Eye (tissue), 1 donor: ENCODE results near the gene TECPR1.

ENCODE experiments used
- DNase-seq: peaks from one replicate; pipeline ENCODE4 v3.0.0-alpha.2; 2015

The TECPR1 gene

DNA sequence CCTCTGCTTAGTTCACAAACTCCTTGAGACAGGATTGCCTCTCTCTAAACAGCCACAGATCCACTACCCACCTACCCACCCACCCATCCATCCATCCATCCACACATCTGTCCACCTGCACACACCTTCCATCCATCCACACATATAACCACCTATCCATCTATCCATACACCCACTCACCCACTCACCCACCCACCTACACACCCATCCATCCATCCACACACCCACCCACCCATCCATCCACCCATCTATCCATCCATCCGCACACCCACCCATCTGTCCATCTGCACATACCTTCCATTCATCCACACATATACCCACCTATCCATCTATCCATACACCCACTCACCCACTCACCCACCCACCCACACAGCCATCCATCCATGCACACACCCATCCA lies 9.7 kb downstream of the TECPR1 start:
- DNase-seq: no peak

DNA sequence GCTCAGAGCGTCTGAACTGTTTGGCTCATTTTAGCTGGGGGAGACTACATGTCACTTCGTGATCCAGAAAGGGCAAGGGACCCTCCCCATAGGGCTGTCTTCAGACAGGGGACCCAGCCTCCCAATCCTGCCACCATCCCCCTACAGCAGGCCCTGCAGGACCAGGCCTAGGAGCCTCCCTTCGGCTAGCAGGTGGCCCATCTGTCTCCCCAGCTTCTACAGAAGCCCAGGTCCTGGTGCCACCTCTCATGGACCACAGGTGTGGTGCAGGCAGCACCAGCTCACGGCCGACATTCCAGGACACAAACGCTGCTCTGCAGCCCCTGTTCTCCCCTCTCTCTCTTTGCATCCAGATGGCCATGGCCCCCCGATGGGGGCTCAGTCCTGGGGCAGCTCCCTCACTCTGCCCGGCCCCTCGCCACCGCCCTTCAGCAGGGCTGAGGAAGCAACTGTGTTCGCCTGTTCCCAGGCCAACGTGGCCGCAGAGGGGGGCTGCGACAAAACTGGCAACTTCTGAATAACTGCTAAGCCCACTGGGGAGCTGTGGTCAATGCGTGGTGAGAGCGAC lies 10.3 kb downstream of the TECPR1 start:
- no peak for DNase-seq

DNA sequence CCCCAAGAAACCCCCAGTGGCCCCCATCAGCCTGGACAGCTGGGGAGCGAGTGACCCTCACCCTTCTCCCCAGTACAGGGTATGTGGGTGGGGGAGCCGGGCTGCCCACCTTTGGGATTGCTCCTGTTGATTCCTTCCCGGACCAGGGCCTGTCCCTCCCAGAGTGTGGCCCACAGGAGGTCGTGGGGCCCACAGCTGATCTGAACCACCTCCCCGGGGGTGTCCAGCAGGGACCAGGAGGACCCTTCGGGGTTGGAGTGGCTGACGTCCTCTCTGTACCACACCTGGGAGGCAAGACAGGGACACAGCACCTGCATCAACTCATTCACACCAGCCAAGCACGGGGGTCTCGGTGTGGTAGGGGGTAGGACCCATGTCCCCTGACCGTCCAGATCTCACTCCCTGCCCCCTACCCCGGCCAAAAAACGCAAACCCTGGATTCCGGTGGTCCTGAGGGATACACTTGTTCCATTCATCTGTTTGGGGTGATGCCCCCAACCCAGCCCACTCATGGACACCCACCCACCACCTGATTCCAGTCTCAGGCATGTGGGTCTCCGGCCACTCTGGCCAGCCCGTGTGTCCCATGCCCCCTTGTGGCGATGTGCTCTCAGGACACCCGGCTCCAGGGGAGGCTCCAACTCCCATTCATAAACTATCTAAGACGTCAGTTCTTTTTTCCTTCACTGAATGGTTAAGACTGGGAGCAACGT lies 10.9 kb downstream of the TECPR1 start:
- DNase-seq: peak; percentile 39

DNA sequence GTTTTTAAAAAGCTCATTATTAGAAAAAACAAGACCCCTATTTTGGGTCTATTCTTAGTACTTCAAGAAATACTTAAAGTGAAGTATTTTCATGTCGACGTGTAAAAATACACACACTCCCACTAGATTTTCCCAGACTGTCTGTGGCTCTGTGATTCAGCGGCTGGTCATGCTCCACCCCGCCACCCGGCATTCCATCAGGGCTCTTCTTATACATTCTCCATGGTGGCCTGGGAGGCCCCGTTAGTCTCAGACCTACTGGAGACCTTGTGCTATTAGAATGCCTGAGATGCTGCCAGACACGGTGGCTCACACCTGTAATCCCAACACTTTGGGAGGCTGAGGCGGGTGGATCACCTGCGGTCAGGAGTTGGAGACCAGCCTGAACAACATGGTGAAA lies 13.1 kb downstream of the TECPR1 start:
- no peak for DNase-seq

DNA sequence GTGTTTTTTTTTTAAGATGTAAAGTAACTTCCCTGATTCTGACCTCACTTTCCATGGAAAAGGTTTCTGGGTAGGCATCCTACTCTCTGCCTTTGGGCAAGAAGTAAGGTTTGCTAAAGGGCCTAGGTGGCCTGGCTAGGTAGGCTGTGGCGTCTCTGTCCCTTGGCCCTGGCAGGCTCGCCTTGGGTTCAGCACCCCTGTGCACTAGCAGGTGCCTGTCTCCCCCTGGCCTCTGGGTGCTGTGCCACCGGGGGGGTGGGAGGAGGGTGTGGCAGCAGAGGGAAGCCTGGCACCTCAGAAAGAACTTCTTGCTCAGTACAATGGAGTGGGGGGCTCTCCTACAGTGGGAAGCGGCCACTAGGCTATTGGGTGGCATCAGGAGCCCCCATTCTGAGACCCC lies 14.0 kb downstream of the TECPR1 start:
- DNase-seq: no peak

DNA sequence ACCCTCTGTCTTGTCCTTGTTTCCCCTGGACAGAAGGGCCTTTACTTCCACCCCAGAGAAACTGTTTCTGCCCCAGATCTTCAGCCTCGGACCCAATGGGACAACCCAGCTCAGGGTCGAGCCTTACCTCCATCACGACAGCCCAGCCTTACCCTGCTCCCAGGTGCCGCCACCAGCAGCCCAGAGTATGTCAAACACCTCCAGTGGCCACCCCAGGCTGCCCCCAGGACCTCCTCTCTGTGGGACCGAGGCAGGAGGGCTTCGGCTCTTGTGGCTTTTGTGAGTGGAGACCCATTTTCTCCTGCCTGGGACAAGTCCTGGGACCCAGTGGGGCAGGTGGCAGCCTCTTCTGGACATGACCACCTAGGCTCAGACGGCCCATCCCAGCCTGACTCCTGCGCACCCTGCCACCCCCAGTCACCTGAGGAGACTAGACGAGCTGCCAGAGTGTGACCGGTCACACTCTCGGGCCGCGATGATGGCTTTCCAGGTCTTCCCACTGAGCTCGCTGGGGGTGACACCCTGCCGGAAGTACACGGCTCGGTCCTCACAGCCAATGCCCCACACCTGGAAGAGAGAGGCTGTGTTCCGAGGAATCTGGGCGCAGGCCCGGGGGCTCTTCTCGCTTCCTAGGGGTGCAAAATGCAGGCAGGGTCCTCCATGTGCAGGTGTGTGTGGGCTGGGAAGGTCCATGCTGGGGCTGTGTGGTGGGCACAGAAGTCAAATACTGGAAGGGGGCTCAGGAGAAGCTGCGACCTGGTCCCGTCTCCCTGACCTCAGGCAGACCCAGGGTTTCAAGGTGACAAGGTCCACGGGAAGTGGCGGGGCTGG lies 15.5 kb downstream of the TECPR1 start:
- no peak for DNase-seq

DNA sequence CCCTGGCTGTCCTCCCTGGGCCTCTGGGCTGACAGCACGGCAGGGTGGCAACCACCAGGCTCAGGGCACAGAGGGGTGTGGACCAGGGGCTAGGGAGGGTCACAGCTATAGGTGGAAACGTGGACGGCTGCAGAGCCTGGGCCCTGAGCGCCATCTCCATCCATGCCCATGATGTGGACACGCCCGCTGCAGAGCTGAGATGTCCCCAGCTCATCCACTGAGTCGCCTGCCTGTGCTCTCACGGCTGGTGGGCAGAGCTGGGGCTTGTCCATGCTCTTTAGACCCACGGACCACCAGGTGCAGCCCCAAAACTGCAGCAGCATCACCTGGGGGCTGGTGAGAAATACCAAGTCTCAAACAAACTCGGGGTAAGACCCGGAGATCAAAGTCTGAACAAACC lies 16.1 kb downstream of the TECPR1 start:
- no peak for DNase-seq

DNA sequence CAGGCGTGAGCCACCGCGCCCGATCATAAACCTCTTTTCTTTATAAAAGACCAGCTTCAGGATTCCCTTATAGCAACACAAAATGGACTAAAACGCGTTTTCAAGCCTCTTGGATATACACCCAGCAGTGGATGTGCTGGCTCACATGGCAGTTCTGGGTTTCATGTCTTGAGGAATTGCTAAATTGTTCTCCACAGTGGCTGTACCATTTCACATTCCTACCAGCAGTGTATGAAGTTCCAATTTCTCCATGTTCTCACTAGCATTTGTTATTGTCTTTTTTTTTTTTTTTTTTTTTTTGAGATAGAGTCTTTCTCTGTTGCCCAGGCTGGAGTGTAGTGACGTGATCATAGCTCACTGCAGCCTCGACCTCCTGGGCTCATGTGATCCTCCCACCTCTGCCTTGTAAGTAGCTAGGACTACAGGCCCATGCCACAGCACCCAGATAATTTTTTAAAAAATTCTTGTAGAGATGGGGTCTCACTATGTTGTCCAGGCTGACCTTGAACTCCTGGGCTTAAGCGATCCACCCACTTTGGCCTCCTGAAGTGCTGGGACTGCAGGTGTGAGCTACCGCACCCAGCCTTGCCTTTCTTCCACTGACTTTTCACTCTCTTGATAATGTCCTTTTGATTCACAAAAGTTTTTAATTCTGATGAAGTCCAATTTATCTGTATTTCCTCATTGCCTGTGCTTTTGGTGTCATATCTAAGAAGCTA lies 17.4 kb downstream of the TECPR1 start:
- DNase-seq: no peak

DNA sequence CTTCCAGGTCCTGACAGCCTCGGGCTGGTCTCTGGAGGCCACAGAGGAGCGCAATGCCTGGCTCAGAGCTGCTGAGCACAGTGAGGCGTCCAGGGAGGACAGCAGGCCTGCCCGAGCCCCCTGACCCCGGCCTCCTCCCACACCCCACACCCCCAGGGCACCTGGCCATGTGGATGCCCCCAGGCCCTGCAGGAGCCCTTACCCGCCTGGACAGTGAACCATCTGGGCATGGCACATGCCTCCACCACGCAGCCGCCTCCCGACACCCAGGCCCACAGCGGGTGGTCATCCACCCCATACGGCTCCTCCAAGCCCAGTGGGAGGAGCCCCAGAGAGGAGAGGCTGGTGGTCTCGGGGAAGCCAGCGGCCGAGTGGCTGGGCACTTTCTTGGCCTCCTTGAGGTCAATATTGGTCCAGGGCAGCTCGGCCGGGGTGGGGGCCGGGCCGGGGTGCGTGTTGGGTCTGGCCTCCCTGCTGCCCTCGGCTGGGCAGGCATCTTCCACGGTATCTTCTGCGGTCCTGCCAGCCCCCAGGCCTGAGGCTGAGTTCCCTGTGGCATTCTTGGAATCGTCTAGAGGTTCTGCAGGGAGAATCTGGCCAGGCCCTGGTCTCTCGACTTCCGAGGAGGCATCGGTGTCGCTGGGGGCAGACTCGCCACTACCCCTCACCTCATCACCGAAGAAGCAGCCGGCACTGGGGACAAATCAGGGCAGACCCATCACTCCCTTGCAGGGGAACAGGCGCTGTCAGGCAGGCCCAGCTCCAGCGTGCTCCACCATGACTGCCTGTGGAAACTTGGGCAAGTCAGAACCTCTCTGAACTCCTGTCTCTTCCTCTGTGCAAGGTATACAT lies 18.6 kb downstream of the TECPR1 start:
- no peak for DNase-seq

DNA sequence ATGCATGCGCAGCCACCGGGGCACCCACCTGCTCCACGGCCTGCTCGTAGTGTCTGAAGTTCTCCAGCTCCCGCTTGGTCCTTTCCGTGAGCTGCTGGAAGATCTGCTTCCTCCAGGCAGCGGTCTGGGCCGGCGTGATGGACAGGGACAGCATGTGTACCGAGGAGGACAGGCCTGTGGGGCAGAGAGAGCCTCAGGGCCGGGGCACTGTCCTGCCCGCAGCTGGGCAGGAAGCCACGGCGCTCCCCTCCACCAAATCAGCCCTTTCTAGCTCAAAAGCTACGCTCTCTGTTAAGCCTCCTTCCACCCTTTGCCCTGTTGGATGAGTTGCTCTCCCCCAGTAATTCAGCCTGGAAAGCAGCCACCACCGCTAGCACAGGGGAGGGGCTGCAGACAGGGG lies 19.2 kb downstream of the TECPR1 start:
- no peak for DNase-seq

DNA sequence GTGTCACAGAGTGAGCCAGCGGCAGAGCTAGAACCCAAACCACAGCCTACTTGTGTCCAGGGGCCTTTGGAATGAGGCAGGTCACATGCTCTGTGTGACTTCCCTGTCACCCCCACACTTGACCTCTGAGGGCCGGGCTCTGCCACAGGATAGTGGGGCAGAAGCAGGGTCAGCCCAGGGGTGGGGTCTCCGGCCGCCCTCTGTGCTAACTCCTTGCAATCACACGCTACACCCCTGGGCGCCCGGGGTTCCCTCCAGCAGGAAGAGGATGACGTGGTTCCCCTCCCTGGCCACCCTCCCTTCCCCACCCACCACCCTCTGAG lies 19.8 kb downstream of the TECPR1 start:
- DNase-seq: no peak

DNA sequence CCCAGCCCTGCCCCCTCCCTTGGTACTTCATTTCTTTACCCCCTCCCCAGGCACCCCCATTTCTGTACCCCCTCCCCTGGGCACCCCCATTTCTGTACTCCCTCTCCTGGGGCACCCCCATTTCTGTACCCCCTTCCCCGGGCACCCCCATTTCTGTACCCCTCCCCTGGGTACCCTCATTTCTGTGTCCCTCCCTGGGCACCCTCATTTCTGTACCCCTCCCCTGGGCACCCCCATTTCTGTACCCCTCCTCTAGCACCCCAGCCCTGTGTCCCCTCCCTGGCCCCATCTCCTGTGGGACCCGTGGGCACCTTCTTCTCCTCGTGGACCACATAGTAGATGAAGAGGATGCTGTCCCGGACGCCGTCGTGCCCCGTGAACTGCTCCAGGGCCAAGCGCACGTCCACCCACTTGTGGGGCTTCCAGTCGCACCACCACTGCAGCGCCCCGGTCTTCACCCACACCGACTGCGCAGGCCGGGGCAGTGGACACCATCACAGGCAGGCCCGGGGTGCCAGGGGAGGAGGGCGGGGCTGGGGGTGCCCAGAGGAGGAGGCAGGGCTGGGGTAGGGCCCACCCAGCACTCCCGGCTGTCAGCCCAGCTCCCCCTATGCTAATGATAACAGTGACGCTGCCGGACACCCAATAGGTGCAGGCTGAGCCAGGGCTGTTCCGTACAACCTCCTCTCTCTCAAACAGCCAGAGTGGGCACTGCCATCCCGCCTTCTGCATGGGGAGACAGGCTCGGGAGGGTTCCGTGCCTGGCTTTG lies 20.4 kb downstream of the TECPR1 start:
- no peak for DNase-seq

DNA sequence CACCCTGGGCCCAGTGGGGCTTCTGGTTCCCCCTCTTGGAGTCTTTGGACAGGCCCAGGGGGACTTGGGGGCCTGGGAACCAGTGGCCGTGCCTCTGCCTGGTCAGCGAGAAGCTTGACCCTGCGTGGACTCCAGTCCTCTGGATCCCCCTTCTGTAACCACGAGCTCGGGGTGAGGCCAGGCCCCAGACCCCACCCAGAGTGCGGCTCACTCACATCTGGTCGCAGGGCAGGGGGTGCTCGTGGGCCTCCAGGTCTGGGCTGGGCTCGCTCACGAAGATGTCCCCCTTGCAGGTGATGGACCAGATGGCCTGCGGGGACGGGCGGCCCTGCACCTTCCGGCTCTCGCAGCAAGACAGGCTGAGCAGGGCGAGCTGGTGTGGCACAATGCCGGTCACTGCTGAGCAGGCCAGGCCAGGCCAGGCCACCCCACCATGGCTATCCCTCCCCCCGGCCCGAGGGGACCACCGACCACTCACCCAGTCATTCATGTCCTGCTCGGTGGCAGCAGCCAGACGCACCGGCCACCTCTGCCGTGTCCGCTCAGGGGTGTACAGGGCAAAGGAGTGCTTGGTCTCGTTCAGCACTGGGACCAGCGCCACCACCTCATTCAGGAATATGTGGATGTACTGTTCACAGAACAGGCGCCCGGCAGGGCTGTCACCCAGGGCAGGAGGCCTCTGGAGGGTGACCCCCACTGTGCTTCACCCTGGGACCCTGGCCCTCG lies 21.1 kb downstream of the TECPR1 start:
- DNase-seq: no peak

DNA sequence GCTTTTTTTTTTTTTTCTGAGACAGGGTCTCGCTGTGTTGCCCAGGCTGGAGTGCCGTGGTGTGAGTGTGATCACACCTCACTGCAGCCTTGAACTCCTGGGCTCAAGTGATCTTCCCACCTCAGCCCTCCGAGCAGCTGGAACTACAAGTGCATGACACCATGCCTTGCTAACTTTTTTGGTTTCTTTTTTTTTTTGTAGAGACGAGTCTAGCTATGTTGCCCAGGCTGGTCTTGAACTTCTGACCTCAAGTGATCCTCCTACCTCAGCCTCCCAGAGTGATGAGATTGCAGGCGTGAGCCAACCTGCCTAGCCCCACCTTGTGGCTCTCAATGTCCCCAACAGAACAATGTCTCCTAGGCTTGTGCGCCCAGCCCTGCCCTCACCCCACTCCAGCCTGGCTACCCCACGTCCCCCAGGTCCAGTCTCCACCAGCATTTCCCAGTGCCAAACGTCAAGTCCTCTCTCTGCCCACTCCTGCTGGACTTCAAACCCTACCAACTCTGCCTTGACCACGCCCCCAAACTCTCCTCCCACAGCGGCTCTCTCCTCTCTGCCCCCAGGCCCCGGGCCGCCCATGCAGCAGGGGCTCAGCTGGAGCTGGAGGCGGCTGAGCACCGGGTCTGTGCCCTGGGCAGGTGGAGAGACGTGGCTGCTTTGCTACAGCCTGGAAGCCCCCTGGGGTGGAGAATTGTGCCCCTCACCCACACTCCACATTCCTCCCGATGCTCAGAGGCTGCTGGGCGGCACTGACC lies 21.9 kb downstream of the TECPR1 start:
- no peak for DNase-seq

DNA sequence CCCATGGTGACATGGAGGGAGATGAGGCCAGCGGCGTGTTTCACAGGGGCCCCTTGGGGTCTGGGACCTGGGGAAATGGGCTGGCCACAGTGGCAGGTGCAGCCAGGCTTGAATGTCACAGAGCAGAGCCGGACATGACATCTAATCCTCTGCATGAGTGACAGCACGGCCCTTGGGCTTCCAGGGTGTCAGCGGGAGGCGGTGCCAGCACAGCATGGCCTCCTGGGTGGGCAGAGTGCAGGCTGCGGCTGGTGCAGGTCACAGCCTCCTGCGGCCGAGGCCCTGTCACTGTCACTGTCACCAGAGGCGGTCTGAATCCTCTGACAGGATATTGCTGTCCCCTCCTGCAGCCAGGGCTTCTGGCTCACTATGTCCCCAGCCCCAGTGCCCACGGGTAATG lies 22.6 kb downstream of the TECPR1 start:
- DNase-seq: peak; percentile 28

DNA sequence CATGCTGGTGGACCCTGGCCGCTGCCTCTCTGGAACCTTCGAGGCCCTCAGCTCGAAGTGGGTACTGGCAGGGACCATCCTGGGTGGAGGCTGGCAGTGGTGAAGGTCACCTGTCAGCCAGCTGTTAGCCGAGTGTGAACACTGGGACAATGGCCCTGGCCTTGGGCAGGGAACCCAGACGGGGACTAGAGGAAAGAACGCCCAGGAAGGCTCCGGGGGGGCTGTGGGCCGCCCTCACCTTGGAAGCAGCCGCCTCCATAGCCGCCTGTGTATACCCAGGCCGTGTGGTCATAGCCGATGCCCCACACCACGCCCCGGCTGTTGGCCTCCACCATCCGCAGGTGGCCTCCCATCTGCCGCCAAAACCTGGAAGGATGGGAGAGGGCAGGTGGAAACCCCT lies 23.2 kb downstream of the TECPR1 start:
- DNase-seq: no peak

DNA sequence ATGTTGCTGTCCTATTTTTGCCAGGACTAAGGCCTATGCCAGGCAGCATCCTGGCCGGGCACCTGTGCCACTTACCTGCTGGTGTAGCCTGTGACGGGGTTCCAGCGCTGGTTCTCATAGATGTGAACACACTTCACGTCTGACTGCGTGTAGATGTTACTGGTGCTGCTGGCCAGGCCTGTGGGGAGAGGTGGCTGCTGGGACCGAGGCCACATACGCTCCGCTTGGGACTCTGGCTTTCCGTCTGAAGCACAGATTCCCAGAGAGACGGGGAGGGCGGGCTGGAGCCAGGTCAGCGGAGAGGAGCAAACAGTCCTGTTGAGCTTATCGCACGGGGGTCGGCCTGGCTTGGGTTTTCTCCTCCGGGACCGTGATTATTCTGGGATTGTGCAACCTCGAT lies 24.1 kb downstream of the TECPR1 start:
- DNase-seq: no peak

DNA sequence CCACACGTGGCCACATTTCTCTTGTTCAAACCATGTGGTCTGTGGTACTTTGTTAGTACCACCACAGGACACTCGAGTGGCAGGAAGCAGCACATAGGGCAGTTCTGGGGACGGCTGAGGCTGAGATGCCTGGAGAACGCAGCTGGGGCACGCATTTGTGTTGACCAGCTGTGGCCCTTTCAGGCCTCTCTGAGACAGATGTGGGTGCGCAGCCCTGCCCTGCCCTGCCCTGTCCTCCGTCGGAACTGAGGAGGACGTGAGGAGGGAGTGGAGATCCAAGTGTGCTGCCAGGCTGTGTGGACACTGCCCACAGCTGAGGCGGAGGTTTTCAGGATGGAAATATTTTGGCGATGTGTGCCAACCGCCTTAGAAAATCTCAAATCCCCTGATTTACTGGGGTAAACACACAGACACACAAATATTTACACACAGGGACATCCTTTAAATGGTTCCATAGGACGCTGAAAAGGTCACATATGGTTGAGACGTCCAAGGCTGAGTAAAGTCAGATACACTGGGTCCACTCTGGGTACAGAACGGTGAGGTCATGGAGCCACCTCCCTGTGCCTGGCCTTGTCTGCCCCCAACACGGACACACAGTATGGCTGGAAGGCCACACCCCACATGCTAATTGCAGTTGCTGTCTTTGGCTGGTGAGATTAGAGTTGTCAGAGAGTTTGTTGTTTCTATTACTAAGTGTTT lies 26.0 kb downstream of the TECPR1 start:
- no peak for DNase-seq

DNA sequence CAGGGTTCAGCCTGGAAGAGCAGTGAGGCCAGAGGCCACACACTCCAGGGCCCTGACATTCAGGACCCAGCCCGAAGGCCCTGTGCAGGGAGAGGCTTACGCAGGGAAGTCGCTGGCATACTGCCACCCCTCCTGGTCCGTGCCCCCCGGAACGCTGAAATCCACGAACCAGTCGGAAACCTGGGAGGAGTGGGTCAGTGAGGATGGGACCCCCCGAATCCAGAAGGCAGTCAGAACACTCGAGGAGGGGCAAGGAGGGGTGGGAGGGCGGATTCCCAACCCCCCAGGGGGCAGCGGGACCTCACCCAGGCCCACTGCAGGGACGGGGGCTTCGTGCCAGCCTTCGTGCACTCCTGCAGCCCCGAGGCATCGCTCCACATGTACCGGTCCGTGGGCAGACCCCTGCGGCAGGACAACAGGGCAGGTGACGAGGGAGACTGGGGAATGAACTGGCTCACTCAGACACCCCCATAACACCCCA lies 27.3 kb downstream of the TECPR1 start:
- no peak for DNase-seq
